ENCODE results near the gene TMEM247. TPM values are rescaled to one million over a fixed set of nuclear protein-coding genes. Genes with fewer than 3 reads are reported as not detected.

The TMEM247 gene
- total RNA-seq (2021; fragmentation: NEBNext Ultra II Directional; extraction: Animal tissue kit (Norgen Biotek cat#: 25700)) (not detected in 2 replicates), polyA plus RNA-seq (2011; rRNA removed) (not detected in 2 replicates), polyA minus RNA-seq (2011; rRNA and poly(A)+ RNA removed) (not detected in 2 replicates)
- polyA plus RNA-seq (2011; cell fraction: cytosol; rRNA removed), result not detected
- not detected for polyA plus RNA-seq (2011; cell fraction: nucleus; rRNA removed)
- not detected in 4 replicates for polyA plus RNA-seq (2012, experiment 1 of 2)
- not detected for polyA plus RNA-seq (2012, experiment 2 of 2)
- not detected for polyA plus RNA-seq (2013, experiment 1 of 2)
- not detected for polyA plus RNA-seq (2013, experiment 2 of 2)
- not detected for polyA minus RNA-seq (2011; cell fraction: cytosol; rRNA and poly(A)+ RNA removed)
- polyA minus RNA-seq (2011; cell fraction: nucleus; rRNA and poly(A)+ RNA removed), result not detected
- long read RNA-seq, experiment 1, result 0 reads
- long read RNA-seq, experiment 2, result 0 reads

DNA sequence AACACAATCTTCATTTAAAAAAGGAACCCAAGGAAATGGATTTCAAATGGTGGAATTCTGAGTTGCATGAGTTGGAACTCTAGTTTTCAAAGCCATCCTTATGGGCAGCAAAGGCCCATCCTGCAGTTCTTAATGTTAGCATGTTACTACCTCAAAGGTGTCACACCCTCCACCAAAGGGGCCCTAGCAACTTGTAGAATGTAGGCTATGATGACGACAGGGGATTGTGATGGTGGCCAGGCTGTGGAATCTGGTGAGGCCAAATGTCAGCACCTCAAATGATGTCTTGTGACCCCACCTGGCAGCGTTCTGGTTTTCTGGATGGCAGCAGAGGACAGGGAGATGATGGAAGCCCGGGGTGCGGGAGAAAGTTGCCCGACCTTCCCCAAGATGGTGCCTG, at the start of gene TMEM247:
Gene TMEM247 (plus strand): TSS at position 301 of the 400 bp plus-strand sequence.
- H2BK120ac ChIP-seq (replicated peaks; ENCODE audit: low read depth, low read length), result no peak within 1 kb of the TSS
- 92% methylated on average over 5 of the region's 5 CpGs; no CpG with 5 or more reads in 1 of the 2 experiments for WGBS, 2 experiments (ENCODE audit: extremely low coverage in 1 of 2, insufficient coverage in 1 of 2, insufficient read length in 1 of 2, insufficient replicate concordance in 2 of 2, low coverage in 1 of 2, low lambda C conversion rate in 2 of 2, missing lambda C conversion rate in 1 of 2)
- no peaks in the 10 kb centered on the region for H4K20me1 ChIP-seq (replicated peaks in 1 of 2; ENCODE audit: control insufficient read depth in 1 of 2, insufficient read depth in 2 of 2, low read length in 2 of 2)
- no peak within 1 kb of the TSS for H2BK12ac ChIP-seq (ENCODE audit: low read depth, low read length)
- no peak within 1 kb of the TSS for H2BK15ac ChIP-seq (ENCODE audit: low read length)
- H3K27ac ChIP-seq (ENCODE audit: low read depth, low read length), result no peak within 1 kb of the TSS
- POLR2A ChIA-PET (ENCODE audit: partially characterized antibody), result interaction anchor here (1.6 kb wide), 1 partner anchor 100 kb away, joined by 3 read pairs; no protein-coding TSS in a partner anchor
- peaks cover 10 to 11% of the 10 kb centered on the region in 2 experiments for H3K9me3 ChIP-seq (ENCODE audit: insufficient read depth in 2 of 2, low read depth in 1 of 2, low read length in 1 of 2)
- no peak within 1 kb of the TSS for H3K23ac ChIP-seq (ENCODE audit: insufficient read length)
- no peak within 1 kb of the TSS for H2AK5ac ChIP-seq (ENCODE audit: low read depth, low read length)
- no peaks in the 10 kb centered on the region for H3K79me2 ChIP-seq (ENCODE audit: control insufficient read depth in 1 of 2, insufficient read depth in 2 of 2, low read length in 2 of 2)
- H3K23me2 ChIP-seq (ENCODE audit: low read depth, low read length), result no peaks in the 10 kb centered on the region
- H3K4ac ChIP-seq (replicated peaks; ENCODE audit: insufficient read length, low read depth, low read length), result no peak within 1 kb of the TSS
- FAIRE-seq, result no peak
- no peak within 1 kb of the TSS for H4K8ac ChIP-seq (ENCODE audit: extremely low read depth, insufficient read depth, low read length)
- no peak within 1 kb of the TSS for H4K91ac ChIP-seq (replicated peaks; ENCODE audit: insufficient read length, low read length)
- H2BK5ac ChIP-seq (ENCODE audit: low read depth, low read length), result no peak within 1 kb of the TSS
- H3K36me3 ChIP-seq (ENCODE audit: control insufficient read depth in 2 of 4, insufficient read depth in 4 of 4, low read length in 3 of 4), result no peaks in the 10 kb centered on the region
- H3K9ac ChIP-seq (replicated peaks in 1 of 4; ENCODE audit: extremely low read depth in 1 of 4, low read depth in 3 of 4, low read length in 3 of 4), result no peak within 1 kb of the TSS
- H3K18ac ChIP-seq (ENCODE audit: extremely low read depth, low read length), result no peak within 1 kb of the TSS
- H3K79me1 ChIP-seq (ENCODE audit: low read depth, low read length), result no peaks in the 10 kb centered on the region
- no peak within 1 kb of the TSS for H3K56ac ChIP-seq (replicated peaks; ENCODE audit: insufficient read length, low read depth, low read length)
- DNase-seq (ENCODE audit: low read depth in 1 of 2, low spot score in 2 of 2), result no peak
- no peak within 1 kb of the TSS for H2AFZ ChIP-seq (ENCODE audit: low read length)
- H2BK20ac ChIP-seq (ENCODE audit: low read length), result no peak within 1 kb of the TSS
- H3K4me2 ChIP-seq (ENCODE audit: insufficient read depth in 1 of 2, low read depth in 2 of 2, low read length in 2 of 2), result no peak within 1 kb of the TSS
- no peaks in the 10 kb centered on the region for H3K4me1 ChIP-seq (replicated peaks in 1 of 4; ENCODE audit: control insufficient read depth in 3 of 4, insufficient read depth in 4 of 4, low read length in 3 of 4)
- no peak within 1 kb of the TSS for H3K14ac ChIP-seq (ENCODE audit: insufficient read length)
- no peaks in the 10 kb centered on the region for H3K27me3 ChIP-seq (replicated peaks in 1 of 4; ENCODE audit: control insufficient read depth in 3 of 4, extremely low read depth in 1 of 4, insufficient read depth in 3 of 4, low read length in 3 of 4)
- H4K5ac ChIP-seq (ENCODE audit: insufficient read length, low read depth, low read length), result no peak within 1 kb of the TSS
- H3K4me3 ChIP-seq (ENCODE audit: extremely low read depth in 1 of 4, insufficient read depth in 2 of 4, low read depth in 3 of 4, low read length in 4 of 4), result no peak within 1 kb of the TSS
- CTCF ChIA-PET (ENCODE audit: partially characterized antibody), result interaction anchor here (1.0 kb wide), 1 partner anchor 9 kb away, joined by 3 read pairs; no protein-coding TSS in a partner anchor
- TF ChIP-seq HDAC2 (IDR thresholded peaks at IDR 0.05; ENCODE audit: borderline replicate concordance in 1 of 2, low read depth in 2 of 2, low read length in 2 of 2), result no peak

Measured in H1 (cell line).